ENCODE results near the gene RP9. TPM values are rescaled to one million over a fixed set of nuclear protein-coding genes. Genes with fewer than 3 reads are reported as not detected.

Gene RP9
- total and polyA plus RNA-seq, 2 of the 4 experiments (the other 2 are of a cell fraction): 9.5 to 18.1 TPM

DNA sequence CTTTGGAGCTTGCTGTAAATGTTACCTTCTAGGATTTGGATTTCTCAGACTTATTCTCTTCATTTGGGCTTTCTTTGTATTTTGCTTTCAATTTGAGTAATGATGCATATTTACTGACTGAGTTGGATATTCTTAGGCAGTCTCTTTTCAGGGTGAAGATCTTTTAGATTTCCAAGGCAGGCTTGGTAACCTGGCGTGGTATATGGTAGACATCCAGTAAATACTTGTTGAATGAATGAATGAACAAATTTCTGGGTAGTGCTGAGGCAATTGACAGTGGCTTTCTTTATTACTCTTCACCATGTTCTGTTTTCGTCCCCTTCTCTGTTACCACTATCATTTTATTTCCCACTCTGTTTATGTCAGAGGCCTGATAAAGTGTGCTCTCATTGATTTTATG is 47.2 kb upstream of the RP9 start:
- ATAC-seq (ENCODE audit: low read depth): no peak
- WGBS, 2 experiments (ENCODE audit: extremely low coverage in 2 of 2, insufficient read length in 1 of 2): no CpG with 5 or more reads among the region's 2 CpGs
- Histone ChIP-seq H3K36me3 (ENCODE audit: control insufficient read depth, insufficient read depth, low read length) (0 out of 2 replicates have a peak, but pooled peaks cover 1% of the 10 kb centered on the region), H3K9me3 (ENCODE audit: control insufficient read depth, insufficient read depth, low read length) (no peaks in the 10 kb centered on the region), H3K27me3 (ENCODE audit: control insufficient read depth, insufficient read depth, low read length) (no peaks in the 10 kb centered on the region), H3K4me2 (ENCODE audit: low read depth, low read length) (no peak overlapping the region), H3K4me3 (ENCODE audit: insufficient read depth, low read depth, low read length) (no peak overlapping the region), H3K23ac (ENCODE audit: low read depth, low read length) (no peak overlapping the region), H3K14ac (replicated peaks; ENCODE audit: low read depth, low read length) (no peak overlapping the region), H3K56ac (ENCODE audit: extremely low read depth, insufficient read depth, low read length) (no peak overlapping the region), H2AK9ac (replicated peaks; ENCODE audit: low read depth, low read length, poor library complexity) (no peak overlapping the region), H2BK15ac (ENCODE audit: low read depth, low read length) (no peak overlapping the region), H4K91ac (ENCODE audit: insufficient read depth, low read depth, low read length) (no peak overlapping the region), H2AFZ (replicated peaks; ENCODE audit: low read length, poor library complexity) (no peak overlapping the region), H3K9me1 (ENCODE audit: insufficient read depth, low read length) (no peaks in the 10 kb centered on the region), H2BK20ac (ENCODE audit: low read depth, low read length) (no peak overlapping the region), H2BK5ac (ENCODE audit: low read depth, low read length, poor library complexity, severe bottlenecking) (no peak overlapping the region), H2BK120ac (ENCODE audit: low read depth, low read length) (no peak overlapping the region), H4K5ac (ENCODE audit: low read depth, low read length) (no peak overlapping the region), H2AK5ac (ENCODE audit: low read depth, low read length) (no peak overlapping the region), H4K8ac (ENCODE audit: low read depth in 2 of 2, low read length in 2 of 2) (no peak overlapping the region), H3K9ac (ENCODE audit: low read depth, low read length) (no peak overlapping the region), H3K79me1 (ENCODE audit: low read depth in 1 of 2, low read length in 2 of 2) (no peaks in the 10 kb centered on the region), H4K20me1 (ENCODE audit: insufficient read depth, low read length) (no peaks in the 10 kb centered on the region), H3K27ac (ENCODE audit: insufficient read depth, low read length) (no peak overlapping the region), H3K4me1 (ENCODE audit: control insufficient read depth, insufficient read depth, low read length) (no peaks in the 10 kb centered on the region; the same call in 1 of the 2 replicates), H3K4ac (ENCODE audit: low read depth, low read length) (no peak overlapping the region), H3K18ac (ENCODE audit: low read depth, low read length) (no peak overlapping the region)
- no peak for TF ChIP-seq RFX5 (IDR thresholded peaks at IDR 0.05; ENCODE audit: low read depth, low read length)
- TF ChIP-seq FOS (IDR thresholded peaks at IDR 0.05; ENCODE audit: low read depth, low read length): no peak
- no peak for TF ChIP-seq MAFK (IDR thresholded peaks at IDR 0.05; ENCODE audit: low read depth, low read length)
- no peak for TF ChIP-seq SMC3 (IDR thresholded peaks at IDR 0.05; ENCODE audit: low read depth, low read length)
- no peak for TF ChIP-seq NFE2L2 (IDR thresholded peaks at IDR 0.05; ENCODE audit: low read depth, low read length)
- TF ChIP-seq RCOR1 (IDR thresholded peaks at IDR 0.05; ENCODE audit: insufficient replicate concordance, low read length): no peak
- TF ChIP-seq BHLHE40 (IDR thresholded peaks at IDR 0.05; ENCODE audit: low read depth, low read length): no peak
- TF ChIP-seq, protein P1, sequence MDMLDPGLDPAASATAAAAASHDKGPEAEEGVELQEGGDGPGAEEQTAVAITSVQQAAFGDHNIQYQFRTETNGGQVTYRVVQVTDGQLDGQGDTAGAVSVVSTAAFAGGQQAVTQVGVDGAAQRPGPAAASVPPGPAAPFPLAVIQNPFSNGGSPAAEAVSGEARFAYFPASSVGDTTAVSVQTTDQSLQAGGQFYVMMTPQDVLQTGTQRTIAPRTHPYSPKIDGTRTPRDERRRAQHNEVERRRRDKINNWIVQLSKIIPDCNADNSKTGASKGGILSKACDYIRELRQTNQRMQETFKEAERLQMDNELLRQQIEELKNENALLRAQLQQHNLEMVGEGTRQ (IDR thresholded peaks at IDR 0.05; ENCODE audit: low read depth, low read length): no peak
- TF ChIP-seq, protein P2, sequence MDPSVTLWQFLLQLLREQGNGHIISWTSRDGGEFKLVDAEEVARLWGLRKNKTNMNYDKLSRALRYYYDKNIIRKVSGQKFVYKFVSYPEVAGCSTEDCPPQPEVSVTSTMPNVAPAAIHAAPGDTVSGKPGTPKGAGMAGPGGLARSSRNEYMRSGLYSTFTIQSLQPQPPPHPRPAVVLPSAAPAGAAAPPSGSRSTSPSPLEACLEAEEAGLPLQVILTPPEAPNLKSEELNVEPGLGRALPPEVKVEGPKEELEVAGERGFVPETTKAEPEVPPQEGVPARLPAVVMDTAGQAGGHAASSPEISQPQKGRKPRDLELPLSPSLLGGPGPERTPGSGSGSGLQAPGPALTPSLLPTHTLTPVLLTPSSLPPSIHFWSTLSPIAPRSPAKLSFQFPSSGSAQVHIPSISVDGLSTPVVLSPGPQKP (IDR thresholded peaks at IDR 0.05; ENCODE audit: borderline replicate concordance, low read depth, low read length): no peak
- no peak for TF ChIP-seq CHD1 (IDR thresholded peaks at IDR 0.05; ENCODE audit: low read depth, low read length)
- TF ChIP-seq MXI1 (IDR thresholded peaks at IDR 0.05; ENCODE audit: borderline replicate concordance, low read depth, low read length): no peak
- no peak for TF ChIP-seq POLR2A (IDR thresholded peaks at IDR 0.05; ENCODE audit: low read depth, low read length)
- no peak for TF ChIP-seq MAZ (IDR thresholded peaks at IDR 0.05; ENCODE audit: borderline replicate concordance, low read depth, low read length)
- TF ChIP-seq RAD21 (IDR thresholded peaks at IDR 0.05; ENCODE audit: low read length): no peak
- TF ChIP-seq CEBPB (IDR thresholded peaks at IDR 0.05; ENCODE audit: low read depth, low read length): no peak
- TF ChIP-seq CTCF (conservative IDR thresholded peaks at IDR 0.05; ENCODE audit: low read depth, low read length): no peak
- POLR2A ChIA-PET (ENCODE audit: unreplicated experiment): no interaction called here
- BruUV-seq (replicated peaks): no TSS peak
- CTCF ChIA-PET: no interaction called here
- in situ Hi-C loops (cut with MboI; ENCODE audit: low sequenced_read_pairs): no loop called here
- DNase-seq: no peak
- intact Hi-C loops (cut with micrococcal nuclease): no loop called here
- dilution Hi-C loops (cut with HindIII; ENCODE audit: low sequenced_read_pairs, unreplicated experiment): no loop called here
